HTR-8/SVneo (cell line): ENCODE results near the gene P2RY2.

ENCODE experiments used
- DNase-seq: peaks from one replicate; pipeline ENCODE4 v3.0.0; 2011; ENCODE audit warnings: low spot score, mixed read lengths; ENCODE audit not compliant: insufficient read length
- FAIRE-seq: peaks from 2 replicates; lab custom pipeline; 2011; peaks lifted over from hg19 to GRCh38; lab: Jason Lieb, UNC

The P2RY2 gene

GRCh38 chr11:73237471-73238290 lies 19.6 kb downstream of the P2RY2 start:
- DNase-seq (no peak), FAIRE-seq (no peak)

GRCh38 chr11:73239111-73239521 lies 21.0 kb downstream of the P2RY2 start:
- FAIRE-seq = no peak
- no peak for DNase-seq

DNA sequence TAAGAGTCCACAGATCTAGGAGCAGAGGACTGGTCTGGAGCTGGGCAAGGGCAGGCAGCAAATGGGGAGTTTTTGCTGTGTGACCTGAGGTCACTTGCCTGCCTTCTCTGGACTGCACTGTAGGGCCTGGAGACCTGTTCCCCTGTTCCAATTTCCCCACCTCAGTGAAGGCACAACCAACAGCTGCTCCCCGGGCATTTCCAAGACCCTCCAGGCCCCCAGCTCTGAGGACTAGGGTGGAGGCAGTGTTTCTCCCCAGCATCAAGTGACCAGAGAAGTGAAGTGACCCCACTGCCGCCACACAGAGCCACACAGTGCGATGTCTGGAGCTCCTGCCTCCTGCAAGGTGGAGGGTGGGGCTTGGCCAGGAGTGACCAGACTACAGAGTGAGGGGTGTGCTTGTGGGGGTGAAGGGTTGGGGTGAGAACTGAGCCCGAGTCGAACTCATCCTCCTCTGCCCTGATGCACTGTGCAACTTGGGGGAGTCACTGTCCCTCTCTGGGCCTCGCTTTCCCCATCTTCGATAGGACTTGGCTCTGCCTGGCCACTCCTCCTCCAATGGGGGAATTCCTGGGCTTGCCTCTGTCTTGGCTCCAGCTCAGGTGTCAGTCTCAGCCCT lies 21.6 kb downstream of the P2RY2 start:
- FAIRE-seq (no peak), DNase-seq (no peak)

- no peak for DNase-seq
- no peak for FAIRE-seq
Measured at GRCh38 chr11:73240190-73240781, 22.2 kb downstream of the P2RY2 start.

DNA sequence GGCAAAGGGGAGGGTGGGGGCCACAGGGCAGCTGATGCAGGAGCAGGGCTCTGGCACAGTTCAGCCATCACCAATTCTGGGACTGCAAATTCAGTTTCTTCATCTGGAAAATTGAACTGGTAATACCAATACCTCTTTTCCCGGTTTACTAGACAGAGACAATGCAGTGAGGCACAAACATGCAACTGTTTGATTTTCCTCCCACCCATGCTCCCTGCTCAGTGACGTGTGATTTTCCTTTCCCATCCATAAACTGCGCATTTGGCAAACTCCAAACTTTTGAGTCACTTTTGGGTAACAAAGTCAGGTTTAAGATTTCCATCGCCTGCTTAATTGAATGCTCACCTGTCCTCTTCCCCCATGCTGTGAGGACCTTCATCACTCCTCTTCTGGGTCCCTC lies 23.2 kb downstream of the P2RY2 start:
- FAIRE-seq (no peak), DNase-seq (no peak)

GRCh38 chr11:73242251-73243092 lies 24.4 kb downstream of the P2RY2 start:
- FAIRE-seq (peak; percentile 92), DNase-seq (peak; percentile 88)

GRCh38 chr11:73243093-73243485 lies 25.0 kb downstream of the P2RY2 start:
- FAIRE-seq (no peak), DNase-seq (no peak)

DNA sequence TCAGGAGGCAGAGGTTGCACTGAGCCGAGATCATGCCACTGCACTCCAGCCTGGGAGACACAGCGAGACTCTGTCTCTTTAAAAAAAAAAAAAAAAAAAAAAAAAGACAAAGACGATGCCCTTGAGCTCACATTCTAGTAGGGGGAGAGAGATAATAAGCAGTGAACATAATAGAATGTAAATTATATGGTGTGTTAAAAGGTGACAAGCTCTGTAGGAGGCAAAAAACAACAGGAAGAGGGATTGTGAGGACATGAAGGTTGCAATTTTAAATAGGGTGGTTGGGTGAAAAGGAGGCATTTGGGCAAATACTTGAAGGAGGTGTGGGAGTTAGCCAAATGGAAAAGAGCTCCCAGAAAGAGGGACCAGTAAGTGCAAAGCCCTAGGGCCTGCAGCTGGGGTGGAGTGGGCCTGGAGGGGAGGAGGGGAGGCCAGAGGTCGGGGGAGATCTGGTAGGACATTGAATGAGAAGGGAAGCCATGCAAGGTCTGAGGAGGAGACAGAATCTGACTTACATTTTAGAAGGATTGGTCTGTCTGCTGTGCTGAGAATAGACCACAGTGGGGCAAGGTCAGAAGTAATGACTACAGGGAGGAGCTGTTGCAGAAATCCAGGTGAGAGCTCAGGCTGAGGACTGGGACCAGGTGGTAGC lies 26.6 kb downstream of the P2RY2 start:
- FAIRE-seq (no peak), DNase-seq (no peak)

GRCh38 chr11:73245461-73245860 lies 27.4 kb downstream of the P2RY2 start:
- FAIRE-seq = no peak
- no peak for DNase-seq

- FAIRE-seq (no peak), DNase-seq (no peak)
Measured at GRCh38 chr11:73246303-73246702, 28.2 kb downstream of the P2RY2 start.

DNA sequence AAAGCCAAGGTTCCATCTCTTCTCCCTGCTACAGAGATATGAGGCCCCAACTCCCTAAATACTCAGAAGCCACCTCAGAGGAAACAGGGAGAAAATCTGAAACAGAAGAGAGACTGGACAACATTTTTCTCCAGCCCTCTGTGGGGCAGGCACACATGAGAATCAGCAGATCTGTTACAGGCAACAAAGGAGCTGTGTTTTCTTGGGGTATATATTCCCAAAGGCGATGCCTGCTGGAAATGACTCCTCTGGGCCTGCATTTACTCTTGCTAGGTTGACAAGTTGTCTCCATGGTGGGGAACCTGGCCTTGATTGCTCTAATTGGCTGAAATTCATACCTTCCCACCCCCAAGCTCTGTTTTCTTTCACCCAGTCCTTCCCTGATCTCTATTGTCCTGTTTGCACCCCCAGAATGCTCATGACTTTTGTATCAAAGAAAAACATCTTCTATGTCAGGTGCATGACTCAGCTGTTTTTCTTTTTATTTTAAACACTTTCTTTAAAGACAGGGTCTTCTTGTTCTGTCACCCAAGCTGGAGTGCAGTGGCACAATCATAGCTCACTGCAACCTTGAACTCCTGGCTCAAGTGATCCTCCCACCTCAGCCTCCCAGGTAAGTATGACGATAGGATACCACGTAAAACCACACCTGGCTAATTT lies 30.6 kb downstream of the P2RY2 start:
- DNase-seq = no peak

GRCh38 chr11:73249304-73249703 lies 31.2 kb downstream of the P2RY2 start:
- DNase-seq (no peak), FAIRE-seq (no peak)

More for the DNA sequence above, 30.6 kb downstream of the P2RY2 start:
- no peak for FAIRE-seq

- DNase-seq (no peak), FAIRE-seq (no peak)
Measured at GRCh38 chr11:73249853-73250783, 32.0 kb downstream of the P2RY2 start.

GRCh38 chr11:73252577-73253191 lies 34.6 kb downstream of the P2RY2 start:
- no peak for DNase-seq
- no peak for FAIRE-seq

- FAIRE-seq (no peak), DNase-seq (peak; percentile 80)
Measured at GRCh38 chr11:73257342-73258103, 39.4 kb downstream of the P2RY2 start.

- DNase-seq (no peak), FAIRE-seq (peak; percentile 9)
Measured at GRCh38 chr11:73258104-73259035, 40.3 kb downstream of the P2RY2 start.
